ENCODE results near the gene TMEM229B.

Gene TMEM229B

GRCh38 chr14:67487937-67488893, at the start of gene TMEM229B:
Gene TMEM229B, minus strand, starts transcription at chr14:67488721. Its CDS starts 14,798 bp downstream, at chr14:67473923.
- DNase-seq (ENCODE audit: low spot score) = no peak

GRCh38 chr14:67537736-67538135, 49.2 kb upstream of the TMEM229B start:
- no peak for DNase-seq (ENCODE audit: low spot score)

DNA sequence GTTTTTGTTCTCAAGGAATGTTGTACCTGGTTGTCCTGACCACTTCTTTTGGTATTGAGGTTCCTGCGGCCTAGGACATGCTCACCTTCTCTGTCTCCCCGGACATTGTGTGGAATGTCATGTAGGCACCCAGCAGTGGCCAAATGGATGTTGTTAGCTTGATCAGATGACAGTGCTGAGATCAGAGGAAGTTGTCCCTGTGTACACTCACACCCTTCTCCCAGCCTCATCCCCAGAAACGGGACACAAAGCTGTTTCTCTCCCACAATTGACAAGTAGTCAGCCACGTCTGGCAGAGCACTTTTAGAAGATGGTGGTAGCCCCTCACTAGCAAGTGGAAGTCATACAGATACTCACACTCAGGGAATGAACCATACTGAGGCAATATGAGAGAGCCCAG, 47.6 kb upstream of the TMEM229B start:
- peak; percentile 59 for DNase-seq (ENCODE audit: low spot score)

DNA sequence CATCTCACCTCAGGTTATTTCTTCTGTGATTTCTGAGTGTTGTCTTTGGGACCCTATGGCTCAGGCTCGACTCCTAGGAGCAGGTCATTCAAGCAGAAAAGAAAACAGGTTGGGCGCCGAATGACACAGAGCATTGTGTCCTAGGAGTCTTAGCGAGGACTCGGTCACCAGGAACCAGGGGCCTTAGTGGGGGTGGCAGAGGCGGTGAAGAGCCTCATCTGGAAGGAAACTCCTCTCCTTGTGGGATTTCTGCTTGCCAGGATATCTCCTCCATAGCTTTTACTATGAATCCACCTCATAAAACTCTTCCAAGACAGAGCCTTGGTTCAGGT, 45.2 kb upstream of the TMEM229B start:
- DNase-seq (ENCODE audit: low spot score) = no peak

- peak; percentile 95 for DNase-seq (ENCODE audit: low spot score)
These were observed 44.7 kb upstream of the TMEM229B start, which contains the start of gene PLEKHH1 for GRCh38 chr14:67532998-67533753. Gene PLEKHH1, plus strand, starts transcription at chr14:67533290. Its CDS starts 8,578 bp downstream, at chr14:67541868.

- DNase-seq (ENCODE audit: low spot score) = no peak
These were observed 44.1 kb upstream of the TMEM229B start for GRCh38 chr14:67532606-67532997.

GRCh38 chr14:67529947-67530935, 41.7 kb upstream of the TMEM229B start:
- DNase-seq (ENCODE audit: low spot score) = no peak

DNA sequence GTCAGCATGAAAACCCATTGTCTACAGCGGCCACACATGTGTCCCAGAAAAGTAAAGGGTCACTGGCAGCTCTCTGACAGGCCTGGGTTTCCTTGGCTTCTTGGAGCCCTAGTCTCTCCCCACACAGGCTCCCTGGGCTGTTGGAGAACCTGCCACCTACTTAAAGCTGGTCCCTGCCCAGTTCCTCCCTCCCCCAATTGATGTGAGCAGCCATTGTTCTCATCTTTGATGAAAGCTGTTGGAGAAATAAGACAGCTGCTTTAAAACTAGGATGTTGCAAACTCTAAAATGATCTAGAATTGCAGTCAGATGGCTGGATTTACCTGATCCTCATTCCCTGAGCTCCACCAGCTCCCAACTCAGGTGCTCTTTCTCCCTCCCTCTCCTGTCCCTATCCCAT, 39.8 kb upstream of the TMEM229B start:
- no peak for DNase-seq (ENCODE audit: low spot score)

- DNase-seq (ENCODE audit: low spot score) = no peak
These were observed 39.2 kb upstream of the TMEM229B start for GRCh38 chr14:67527756-67528155.

DNA sequence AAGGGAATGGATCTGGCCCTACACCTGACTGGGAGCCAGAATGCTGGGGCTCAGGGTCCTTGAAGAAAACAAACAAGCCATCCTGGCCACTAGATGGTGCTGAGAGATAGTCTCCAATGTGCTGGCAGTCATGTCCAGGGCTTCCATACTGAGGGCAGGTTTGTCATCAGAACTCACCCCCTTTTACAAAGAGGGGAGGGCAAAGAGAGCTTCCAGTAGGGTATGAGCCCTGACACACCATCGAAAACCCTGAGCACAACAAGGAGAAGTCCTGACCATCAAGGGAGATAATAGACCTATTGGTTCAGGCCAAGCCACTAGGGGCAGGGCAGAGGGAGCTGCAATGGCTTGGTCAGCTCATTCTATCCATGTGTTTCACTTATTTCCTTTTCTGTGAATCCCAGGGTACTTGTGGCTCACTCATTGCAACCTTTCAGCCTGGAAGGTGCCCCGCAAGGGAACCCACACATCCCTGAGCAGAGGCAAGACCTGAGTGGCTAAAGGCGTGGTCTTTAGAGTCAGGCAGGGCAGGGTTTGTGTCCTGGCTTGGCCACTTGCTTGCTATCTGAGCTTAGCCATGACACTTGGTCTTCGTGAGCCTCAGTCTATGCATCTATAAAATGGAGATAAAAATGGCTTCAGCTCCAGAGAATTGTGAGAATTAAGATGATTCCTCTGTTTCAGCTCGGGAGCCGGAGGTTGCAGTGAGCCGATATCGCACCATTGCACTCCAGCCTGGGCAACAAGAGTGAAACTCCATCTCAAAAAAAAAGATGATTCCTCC, 38.3 kb upstream of the TMEM229B start:
- DNase-seq (ENCODE audit: low spot score) = peak; percentile 82

- DNase-seq (ENCODE audit: low spot score) = no peak
These were observed 37.7 kb upstream of the TMEM229B start for GRCh38 chr14:67526181-67526580.

GRCh38 chr14:67525389-67525788, 36.9 kb upstream of the TMEM229B start:
- no peak for DNase-seq (ENCODE audit: low spot score)

DNA sequence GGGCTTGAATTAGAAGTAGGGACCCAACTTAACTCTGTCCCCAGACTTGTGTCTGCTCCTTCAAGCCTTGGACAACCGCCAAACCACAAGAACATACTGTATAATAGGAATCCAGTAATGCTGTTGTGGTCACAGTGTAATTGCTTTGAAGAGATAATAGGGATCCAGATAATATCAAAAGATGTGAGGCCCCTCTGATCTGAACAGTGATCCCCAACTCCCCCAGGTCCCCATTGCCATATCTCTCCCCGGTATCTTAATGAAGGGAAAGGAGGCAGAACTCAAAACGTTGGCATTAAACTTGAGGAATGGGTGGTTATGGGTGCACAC, 36.1 kb upstream of the TMEM229B start:
- no peak for DNase-seq (ENCODE audit: low spot score)

- no peak for DNase-seq (ENCODE audit: low spot score)
These were observed 35.5 kb upstream of the TMEM229B start for GRCh38 chr14:67523764-67524633.

DNA sequence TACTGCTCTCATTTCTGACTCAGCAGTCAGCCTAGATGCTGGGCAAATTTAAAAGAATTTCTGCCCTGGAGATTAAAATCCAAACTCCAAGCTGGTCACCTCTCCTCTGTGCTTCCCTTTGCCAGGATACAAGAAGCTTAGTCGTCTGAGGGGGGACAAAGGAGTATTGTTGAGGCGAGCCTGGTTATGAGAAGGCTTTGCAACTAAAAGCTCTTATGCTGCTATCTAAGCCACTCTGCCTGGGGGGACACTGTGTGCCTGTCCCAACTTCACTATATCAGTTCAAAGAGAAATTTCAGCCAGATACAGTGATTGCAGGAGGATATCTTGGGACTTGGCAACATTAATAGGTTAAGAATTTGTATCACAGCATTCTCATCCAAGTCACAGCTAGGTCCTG, 33.7 kb upstream of the TMEM229B start:
- no peak for DNase-seq (ENCODE audit: low spot score)

DNA sequence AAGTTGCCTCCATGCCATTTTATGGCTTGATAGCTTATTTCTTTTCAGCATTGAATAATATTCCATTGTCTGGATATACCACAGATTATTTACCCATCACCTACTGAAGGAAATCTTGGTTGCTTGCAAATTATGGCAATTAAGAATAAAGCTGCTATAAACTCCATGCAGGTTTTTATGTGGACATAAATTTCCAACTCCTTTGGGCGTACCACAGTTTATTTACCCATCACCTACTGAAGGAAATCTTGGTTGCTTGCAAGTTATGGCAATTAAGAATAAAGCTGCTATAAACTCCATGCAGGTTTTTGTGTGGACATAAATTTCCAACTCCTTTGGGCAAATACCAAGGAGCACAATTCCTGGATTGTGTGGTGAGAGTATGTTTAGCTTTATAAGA, 32.0 kb upstream of the TMEM229B start:
- DNase-seq (ENCODE audit: low spot score) = no peak

GRCh38 chr14:67519406-67519805, 30.9 kb upstream of the TMEM229B start:
- DNase-seq (ENCODE audit: low spot score) = no peak

DNA sequence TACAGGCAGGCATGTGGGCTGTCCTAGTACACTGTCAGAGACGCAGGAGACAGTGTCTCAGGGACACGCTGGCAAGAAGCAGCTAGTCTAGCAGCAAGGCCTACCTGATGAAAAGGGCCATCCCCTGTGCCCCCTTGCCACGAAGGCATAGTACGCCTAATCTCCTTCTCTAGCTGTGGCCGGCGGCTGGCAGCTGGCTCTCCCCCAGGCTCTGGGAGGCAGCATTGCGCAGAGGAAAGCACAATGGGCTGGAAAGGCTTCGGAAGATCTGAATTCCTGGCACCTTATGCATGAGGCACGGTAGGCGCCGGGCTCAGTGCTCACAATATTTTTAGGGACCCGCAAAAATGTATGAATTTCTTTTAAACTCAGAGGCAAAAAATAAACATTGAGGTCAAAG, 28.6 kb upstream of the TMEM229B start:
- no peak for DNase-seq (ENCODE audit: low spot score)

GRCh38 chr14:67516676-67517075, 28.2 kb upstream of the TMEM229B start:
- no peak for DNase-seq (ENCODE audit: low spot score)

DNA sequence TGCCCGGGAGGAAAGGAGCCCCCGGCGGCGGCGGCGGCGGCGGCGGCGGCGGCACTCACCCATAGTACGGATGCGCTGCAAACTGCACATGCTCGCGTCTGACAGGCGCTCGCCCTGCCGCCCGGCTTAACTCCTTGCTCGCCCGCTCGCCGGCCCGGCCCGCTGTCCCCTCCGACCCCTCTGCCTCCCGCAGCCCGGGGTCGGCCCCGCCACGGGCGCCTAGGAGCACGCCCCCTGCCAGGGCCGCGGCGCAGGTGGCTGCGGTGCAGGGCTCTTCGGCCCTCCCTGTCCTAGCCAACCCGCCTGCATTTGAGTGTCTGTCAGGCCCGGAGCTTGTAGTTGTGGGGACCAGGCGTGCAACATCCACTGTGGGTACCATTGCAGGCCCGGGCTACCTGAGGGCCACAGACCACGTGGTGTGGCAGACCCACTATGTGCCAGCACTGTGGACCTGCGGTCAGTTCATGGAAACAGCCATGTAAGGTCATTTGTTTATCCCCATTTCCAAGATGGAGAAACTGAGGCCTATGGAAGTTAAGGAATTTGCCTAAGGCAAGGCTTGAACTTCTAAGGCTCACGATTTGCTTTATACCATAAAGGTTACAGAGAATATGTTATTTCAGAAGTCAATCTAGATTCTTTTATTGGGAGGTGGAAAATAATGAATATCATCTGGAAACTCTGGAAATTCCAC, 27.0 kb upstream of the TMEM229B start:
- DNase-seq (ENCODE audit: low spot score) = no peak

Data from putamen (tissue), 1 donor.